D721Med (cell line): ENCODE results near the gene LRFN5.

ENCODE experiments used
- DNase-seq: peaks from one replicate; pipeline ENCODE4 v3.0.0; 2011; ENCODE audit warnings: low spot score; ENCODE audit not compliant: insufficient read length
- FAIRE-seq: peaks from 2 replicates; lab custom pipeline; 2011; peaks lifted over from hg19 to GRCh38; lab: Jason Lieb, UNC
- CTCF ChIP-seq: IDR thresholded peaks from 2 replicates; pipeline ENCODE4 v1.5.1; 2012; ENCODE audit warnings: mild to moderate bottlenecking, control low read depth; ENCODE audit not compliant: insufficient read depth; ENCODE audit errors: missing control alignments

LRFN5 gene

GRCh38 chr14:41609704-41610183 is 3.1 kb downstream of the LRFN5 start:
- FAIRE-seq, result no peak
- peak; percentile 52 for TF ChIP-seq CTCF
- peak; percentile 42 for DNase-seq

GRCh38 chr14:41615011-41615595 is 8.4 kb downstream of the LRFN5 start:
- TF ChIP-seq CTCF, result no peak
- DNase-seq (no peak), FAIRE-seq (no peak)

GRCh38 chr14:41623736-41624135 is 17.1 kb downstream of the LRFN5 start:
- no peak for FAIRE-seq
- DNase-seq, result no peak
- no peak for TF ChIP-seq CTCF

- no peak for FAIRE-seq
- DNase-seq, result no peak
- TF ChIP-seq CTCF, result no peak
Measured at GRCh38 chr14:41629876-41630275, 23.2 kb downstream of the LRFN5 start.

GRCh38 chr14:41634286-41634685 is 27.6 kb downstream of the LRFN5 start:
- no peak for TF ChIP-seq CTCF
- no peak for DNase-seq
- no peak for FAIRE-seq

- FAIRE-seq (no peak), DNase-seq (no peak)
- no peak for TF ChIP-seq CTCF
Measured at GRCh38 chr14:41636492-41637392, 30.1 kb downstream of the LRFN5 start.

GRCh38 chr14:41641690-41642089 is 35.0 kb downstream of the LRFN5 start:
- TF ChIP-seq CTCF, result no peak
- DNase-seq (no peak), FAIRE-seq (peak; percentile 25)
